GM18868 (cell line): ENCODE results near the gene PTPRK.

Source experiments
- ATAC-seq: cut with Tn5 transposase; IDR thresholded peaks from one replicate; pipeline ENCODE4 v1.9.1; 2021; ENCODE audit warnings: mild to moderate bottlenecking, moderate library complexity; ENCODE audit not compliant: unreplicated experiment

PTPRK gene

GRCh38 chr6:128395596-128395995 lies 124.8 kb downstream of the PTPRK start:
- ATAC-seq, result no peak

- ATAC-seq, result no peak
Observed at GRCh38 chr6:128395188-128395587, 125.2 kb downstream of the PTPRK start.

- no peak for ATAC-seq
Observed at GRCh38 chr6:128394167-128394566, 126.2 kb downstream of the PTPRK start.

- ATAC-seq, result no peak
Observed at GRCh38 chr6:128389820-128390534, 130.4 kb downstream of the PTPRK start.

DNA sequence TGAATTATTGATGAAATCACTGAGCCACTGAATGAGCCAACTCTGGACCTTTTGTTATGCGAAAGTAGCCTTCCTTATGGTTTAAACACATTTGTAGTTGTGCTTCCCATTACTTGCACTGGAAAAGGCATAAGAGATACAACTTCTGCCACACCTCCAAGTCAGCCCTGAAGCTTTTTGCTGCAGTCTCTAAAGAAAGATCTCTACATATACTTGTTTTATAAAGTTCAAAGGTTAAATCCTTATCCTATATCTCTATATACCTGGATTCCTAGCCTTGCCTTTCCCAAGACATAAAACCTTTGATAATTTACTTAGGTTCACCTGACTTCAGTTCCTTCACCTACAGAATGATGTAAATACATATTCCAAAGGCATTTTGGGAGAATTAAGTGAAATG lies 132.0 kb downstream of the PTPRK start:
- ATAC-seq, result no peak

GRCh38 chr6:128380891-128381290 lies 139.5 kb downstream of the PTPRK start:
- no peak for ATAC-seq

DNA sequence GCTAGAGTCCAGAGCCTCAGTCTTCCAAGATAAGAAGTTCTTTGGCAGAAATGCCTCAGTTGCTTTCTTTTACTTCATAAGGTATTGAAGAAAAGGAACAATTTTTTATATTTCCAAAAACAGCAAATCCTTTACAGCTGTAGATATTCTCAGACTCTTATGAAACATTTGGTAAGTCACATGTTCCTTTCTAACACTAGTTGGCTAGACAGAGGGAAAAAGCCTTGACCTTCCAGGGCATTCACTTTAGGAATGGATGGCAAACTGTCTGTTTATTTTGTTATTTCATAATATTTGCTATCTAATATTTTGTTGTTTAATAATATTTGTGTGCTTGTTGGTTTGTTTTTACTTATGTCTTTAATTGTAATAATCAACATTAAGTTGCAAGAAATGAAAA lies 140.8 kb downstream of the PTPRK start:
- no peak for ATAC-seq

GRCh38 chr6:128376952-128377503 lies 143.4 kb downstream of the PTPRK start:
- ATAC-seq, result no peak

DNA sequence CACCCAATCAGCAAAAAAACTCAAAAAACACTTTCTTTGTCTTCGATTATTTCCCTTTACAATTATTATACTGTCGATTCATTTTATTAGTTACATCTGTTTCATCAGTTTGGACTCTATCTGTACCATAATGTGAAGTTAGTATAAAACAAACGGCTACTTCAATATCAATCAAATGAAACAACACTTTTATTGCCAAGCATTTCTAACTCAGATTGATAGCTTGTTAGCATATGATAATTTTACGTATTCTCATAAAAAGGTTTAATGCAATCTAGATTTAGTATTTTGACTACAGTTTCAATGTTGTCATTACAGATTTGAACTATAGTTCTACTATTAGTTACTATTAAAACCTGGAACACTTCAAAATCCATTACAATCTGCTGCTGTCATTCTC lies 149.3 kb downstream of the PTPRK start:
- no peak for ATAC-seq

DNA sequence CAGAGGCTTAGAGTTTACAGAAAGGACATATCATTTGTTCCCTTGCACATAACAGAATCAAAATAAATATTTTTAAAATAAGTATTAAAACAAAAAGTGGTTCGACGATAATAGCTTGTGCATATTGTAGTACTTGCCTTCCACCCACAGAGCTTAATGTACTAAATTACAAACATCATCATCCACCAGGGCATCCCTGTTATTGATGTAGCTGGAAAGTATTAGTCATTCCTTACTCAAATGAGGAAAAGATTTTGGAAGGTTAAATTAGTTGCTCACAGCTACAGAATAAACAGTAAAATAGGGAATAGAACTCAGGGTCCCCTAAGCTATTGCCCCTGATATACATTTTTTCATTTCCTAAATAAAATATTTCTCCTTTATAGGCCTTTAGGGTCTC lies 150.3 kb downstream of the PTPRK start:
- no peak for ATAC-seq

DNA sequence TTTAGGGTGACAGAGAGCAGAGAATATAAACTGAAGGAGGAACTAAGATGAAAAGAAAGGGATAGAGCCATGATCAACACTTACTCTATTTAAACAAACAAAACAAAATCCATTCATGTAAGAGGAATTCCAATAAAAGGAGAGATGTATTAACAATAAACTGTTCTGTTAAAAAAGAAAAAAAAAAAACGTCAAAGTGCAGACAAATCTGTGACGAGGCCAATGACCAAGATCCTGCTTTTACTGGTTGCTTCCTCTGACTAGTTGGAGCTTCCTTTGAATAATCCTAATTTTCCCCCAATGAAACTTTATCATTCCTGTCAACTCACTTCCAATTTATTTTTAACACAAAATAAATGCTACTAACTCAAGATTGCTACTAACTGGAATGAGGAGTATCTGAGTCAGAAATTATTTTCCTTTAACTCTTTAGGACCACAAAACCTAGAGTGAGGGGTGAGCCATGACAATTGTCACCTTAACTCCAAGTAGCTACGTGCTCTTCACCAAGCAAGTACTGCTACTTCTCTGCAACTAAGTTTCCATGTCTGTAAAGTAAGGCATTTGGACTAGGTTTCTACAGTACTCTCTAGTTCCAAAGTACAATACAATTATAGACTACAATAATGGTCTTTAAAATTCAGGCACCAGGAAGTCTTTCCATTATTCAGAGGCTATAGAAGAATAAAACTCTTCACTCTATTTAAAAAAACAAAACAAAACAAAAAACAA lies 152.0 kb downstream of the PTPRK start:
- no peak for ATAC-seq

- no peak for ATAC-seq
Observed at GRCh38 chr6:128367437-128367836, 153.0 kb downstream of the PTPRK start.

- no peak for ATAC-seq
Observed at GRCh38 chr6:128365520-128366160, 154.8 kb downstream of the PTPRK start.

GRCh38 chr6:128364766-128365519 lies 155.5 kb downstream of the PTPRK start:
- no peak for ATAC-seq

- no peak for ATAC-seq
Observed at GRCh38 chr6:128363020-128363813, 157.2 kb downstream of the PTPRK start.

DNA sequence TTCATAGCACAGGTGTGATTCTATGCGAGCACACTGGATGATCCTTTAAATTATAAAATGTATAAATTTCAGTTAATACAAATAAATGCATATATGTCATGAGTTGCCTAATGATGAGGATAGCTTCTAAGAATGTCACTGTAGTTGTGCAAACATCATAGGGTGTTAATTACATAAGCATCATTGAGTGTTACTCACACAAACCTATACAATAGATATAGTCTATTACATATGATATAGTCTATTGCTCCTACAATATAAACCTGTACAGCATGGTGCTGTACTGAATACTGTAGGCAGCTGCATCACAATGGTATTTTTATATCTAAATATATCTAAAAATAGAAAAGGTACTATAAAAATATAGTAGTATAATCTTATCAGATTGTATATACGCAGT lies 159.0 kb downstream of the PTPRK start:
- ATAC-seq, result no peak

DNA sequence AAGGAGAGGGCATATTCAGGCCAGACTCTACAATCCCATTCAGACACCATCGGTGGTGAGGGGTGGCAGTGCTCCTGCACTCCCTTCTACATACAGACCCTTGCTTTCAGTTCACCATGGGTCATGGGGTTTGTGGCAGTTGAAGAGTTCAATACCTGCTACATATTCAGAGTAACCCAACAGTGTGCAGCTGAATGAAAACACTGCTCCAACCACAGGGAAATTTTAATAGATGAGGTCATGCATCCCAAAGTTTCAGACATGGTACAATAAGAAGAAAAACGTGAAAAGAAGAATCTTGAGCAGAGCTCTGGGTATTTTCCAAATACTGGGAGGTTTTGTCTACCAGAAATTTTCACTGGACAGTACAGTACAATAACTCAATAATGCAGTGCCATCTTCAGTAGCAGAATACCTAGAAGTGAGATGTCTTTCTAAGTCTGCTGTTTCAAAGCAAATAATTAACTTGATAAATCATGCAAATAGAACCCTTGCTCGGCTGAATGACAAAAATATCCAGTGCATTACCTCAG lies 162.1 kb downstream of the PTPRK start:
- no peak for ATAC-seq

GRCh38 chr6:128357392-128358130 lies 162.8 kb downstream of the PTPRK start:
- ATAC-seq, result no peak

DNA sequence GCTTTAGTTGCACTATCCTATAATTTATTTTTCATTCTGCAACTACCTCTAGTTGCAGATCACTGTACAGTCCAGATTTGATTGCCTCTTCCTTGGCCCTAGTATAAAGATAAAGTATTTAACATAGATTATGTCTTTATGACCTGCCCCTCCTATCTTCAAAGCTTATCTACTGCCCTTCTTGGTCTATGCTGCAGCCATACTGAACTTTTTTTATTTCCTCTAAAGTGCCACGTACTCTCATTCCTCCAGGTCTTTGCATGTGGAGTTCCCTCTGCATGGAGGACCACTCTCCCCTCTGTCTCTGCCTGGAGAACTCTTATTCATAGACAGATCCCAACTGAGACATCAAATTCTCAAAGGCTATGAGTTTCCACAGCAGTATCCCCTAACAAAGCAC lies 168.0 kb downstream of the PTPRK start:
- ATAC-seq, result no peak

DNA sequence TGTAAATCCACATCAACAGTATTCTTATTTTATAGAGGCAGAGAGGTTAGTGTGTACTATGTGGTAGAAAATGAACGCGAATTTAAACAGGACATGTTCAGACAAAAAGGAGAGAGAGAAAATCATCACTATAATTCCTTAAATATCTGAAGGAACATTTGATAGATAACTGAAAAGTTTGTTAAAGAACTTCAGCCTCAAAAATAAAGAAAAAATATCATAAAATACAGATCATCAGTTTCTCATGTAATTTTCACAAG lies 169.2 kb downstream of the PTPRK start:
- ATAC-seq, result no peak
